Measurements from ENCODE around the gene CLCN6. TPM values are rescaled to one million over a fixed set of nuclear protein-coding genes. Genes with fewer than 3 reads are reported as not detected.

The CLCN6 gene
- polyA plus RNA-seq, 1 donor from 2014 or later = 12.5 TPM

DNA sequence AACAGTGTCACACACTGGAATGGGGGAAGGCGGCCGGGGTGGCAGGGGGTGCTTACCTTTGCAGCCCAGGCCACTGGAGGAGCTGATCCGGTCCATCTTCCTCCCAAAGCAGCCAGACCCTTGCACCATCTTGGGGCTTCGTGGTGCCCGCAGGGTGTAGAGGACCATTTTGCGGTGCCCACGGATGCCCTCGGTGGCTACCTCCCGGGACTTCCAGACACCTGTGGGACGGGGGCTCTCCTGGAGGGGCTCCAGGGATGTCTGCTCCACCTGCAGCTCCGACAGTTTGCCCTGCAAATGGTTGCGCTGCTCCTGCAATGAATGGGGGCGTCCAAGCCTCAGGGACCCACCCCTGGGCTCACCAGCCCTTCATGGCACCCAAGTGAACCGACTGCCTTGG, 52.2 kb downstream of the CLCN6 start:
- peaks cover 50% of the 10 kb centered on the region for H3K27me3 ChIP-seq (ENCODE audit: insufficient read depth, low read depth, low read length)
- no peaks in the 10 kb centered on the region for H3K36me3 ChIP-seq (ENCODE audit: insufficient read depth, low read length)
- H3K4me2 ChIP-seq (ENCODE audit: low read length) = no peak overlapping the region
- H3K4me3 ChIP-seq (ENCODE audit: low read length) = no peak overlapping the region
- no peak overlapping the region for H3K9ac ChIP-seq (ENCODE audit: low read length)
- no peaks in the 10 kb centered on the region for H4K20me1 ChIP-seq (ENCODE audit: insufficient read depth)
- no peaks in the 10 kb centered on the region for H3K9me3 ChIP-seq (ENCODE audit: low read length)
- no peaks in the 10 kb centered on the region for H3F3A ChIP-seq (ENCODE audit: insufficient read depth, low read length, poor library complexity, severe bottlenecking)
- H3K79me2 ChIP-seq (replicated peaks; ENCODE audit: insufficient read depth, low read length) = no peaks in the 10 kb centered on the region
- TF ChIP-seq EZH2 (IDR thresholded peaks at IDR 0.05; ENCODE audit: borderline replicate concordance, insufficient read depth, low read length, poor library complexity, severe bottlenecking) (no peak), SMC3 (conservative IDR thresholded peaks at IDR 0.05; ENCODE audit: poor library complexity) (no peak), RAD21 (conservative IDR thresholded peaks at IDR 0.05) (no peak), TAF1 (IDR thresholded peaks at IDR 0.05; ENCODE audit: low read depth) (no peak), POLR2AphosphoS5 (IDR thresholded peaks at IDR 0.05) (no peak)
- no peak overlapping the region for H2AFZ ChIP-seq (ENCODE audit: low read depth, low read length)
- no peak overlapping the region for H3K27ac ChIP-seq (ENCODE audit: low read length)
- no peaks in the 10 kb centered on the region for H3K9me2 ChIP-seq (ENCODE audit: insufficient read depth, low read length)

DNA sequence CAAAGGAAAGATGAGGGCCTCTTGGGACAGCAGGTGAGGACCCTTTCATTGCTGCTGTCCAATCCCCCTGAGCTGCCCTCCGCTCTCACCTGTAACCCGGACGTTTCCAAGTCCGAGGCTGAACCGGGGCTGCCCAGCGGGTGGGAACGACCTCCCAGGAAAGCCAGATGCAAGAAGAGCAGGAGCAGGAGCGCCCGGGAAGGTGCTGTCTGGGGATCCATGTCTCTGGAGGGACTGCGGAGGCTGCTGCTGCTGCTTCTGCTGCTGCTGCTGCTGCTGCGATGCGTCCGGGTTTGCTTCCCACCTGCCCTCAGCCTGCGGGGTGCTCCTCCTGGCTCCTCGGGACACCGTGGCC, 52.6 kb downstream of the CLCN6 start, which contains the start of gene NPPB:
NPPB (minus strand) TSS at position 333 of the 355 bp plus-strand sequence; CDS start at position 221, 112 bp downstream.
- H3K4me2 ChIP-seq (ENCODE audit: low read length) = no peak within 1 kb of the TSS
- peaks cover 50% of the 10 kb centered on the region for H3K27me3 ChIP-seq (ENCODE audit: insufficient read depth, low read depth, low read length)
- no peaks in the 10 kb centered on the region for H4K20me1 ChIP-seq (ENCODE audit: insufficient read depth)
- no peak within 1 kb of the TSS for H2AFZ ChIP-seq (ENCODE audit: low read depth, low read length)
- H3K9me2 ChIP-seq (ENCODE audit: insufficient read depth, low read length) = no peaks in the 10 kb centered on the region
- TF ChIP-seq TAF1 (IDR thresholded peaks at IDR 0.05; ENCODE audit: low read depth) (no peak), SMC3 (conservative IDR thresholded peaks at IDR 0.05; ENCODE audit: poor library complexity) (no peak), MXI1 (conservative IDR thresholded peaks at IDR 0.05; ENCODE audit: poor library complexity, severe bottlenecking) (no peak), EZH2 (IDR thresholded peaks at IDR 0.05; ENCODE audit: borderline replicate concordance, insufficient read depth, low read length, poor library complexity, severe bottlenecking) (no peak), RAD21 (conservative IDR thresholded peaks at IDR 0.05) (no peak), CTCF (IDR thresholded peaks at IDR 0.05; ENCODE audit: poor library complexity, severe bottlenecking) (no peak)
- TF ChIP-seq, protein P1, sequence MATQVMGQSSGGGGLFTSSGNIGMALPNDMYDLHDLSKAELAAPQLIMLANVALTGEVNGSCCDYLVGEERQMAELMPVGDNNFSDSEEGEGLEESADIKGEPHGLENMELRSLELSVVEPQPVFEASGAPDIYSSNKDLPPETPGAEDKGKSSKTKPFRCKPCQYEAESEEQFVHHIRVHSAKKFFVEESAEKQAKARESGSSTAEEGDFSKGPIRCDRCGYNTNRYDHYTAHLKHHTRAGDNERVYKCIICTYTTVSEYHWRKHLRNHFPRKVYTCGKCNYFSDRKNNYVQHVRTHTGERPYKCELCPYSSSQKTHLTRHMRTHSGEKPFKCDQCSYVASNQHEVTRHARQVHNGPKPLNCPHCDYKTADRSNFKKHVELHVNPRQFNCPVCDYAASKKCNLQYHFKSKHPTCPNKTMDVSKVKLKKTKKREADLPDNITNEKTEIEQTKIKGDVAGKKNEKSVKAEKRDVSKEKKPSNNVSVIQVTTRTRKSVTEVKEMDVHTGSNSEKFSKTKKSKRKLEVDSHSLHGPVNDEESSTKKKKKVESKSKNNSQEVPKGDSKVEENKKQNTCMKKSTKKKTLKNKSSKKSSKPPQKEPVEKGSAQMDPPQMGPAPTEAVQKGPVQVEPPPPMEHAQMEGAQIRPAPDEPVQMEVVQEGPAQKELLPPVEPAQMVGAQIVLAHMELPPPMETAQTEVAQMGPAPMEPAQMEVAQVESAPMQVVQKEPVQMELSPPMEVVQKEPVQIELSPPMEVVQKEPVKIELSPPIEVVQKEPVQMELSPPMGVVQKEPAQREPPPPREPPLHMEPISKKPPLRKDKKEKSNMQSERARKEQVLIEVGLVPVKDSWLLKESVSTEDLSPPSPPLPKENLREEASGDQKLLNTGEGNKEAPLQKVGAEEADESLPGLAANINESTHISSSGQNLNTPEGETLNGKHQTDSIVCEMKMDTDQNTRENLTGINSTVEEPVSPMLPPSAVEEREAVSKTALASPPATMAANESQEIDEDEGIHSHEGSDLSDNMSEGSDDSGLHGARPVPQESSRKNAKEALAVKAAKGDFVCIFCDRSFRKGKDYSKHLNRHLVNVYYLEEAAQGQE (IDR thresholded peaks at IDR 0.05; ENCODE audit: borderline replicate concordance) = no peak
- no peak within 1 kb of the TSS for H3K27ac ChIP-seq (ENCODE audit: low read length)
- H3F3A ChIP-seq (ENCODE audit: insufficient read depth, low read length, poor library complexity, severe bottlenecking) = no peaks in the 10 kb centered on the region
- H3K9ac ChIP-seq (ENCODE audit: low read length) = no peak within 1 kb of the TSS
- no peaks in the 10 kb centered on the region for H3K9me3 ChIP-seq (ENCODE audit: low read length)
- H3K4me3 ChIP-seq (ENCODE audit: low read length) = peak within 1 kb of the TSS; percentile 43
- no peaks in the 10 kb centered on the region for H3K36me3 ChIP-seq (ENCODE audit: insufficient read depth, low read length)
- H3K79me2 ChIP-seq (replicated peaks; ENCODE audit: insufficient read depth, low read length) = no peaks in the 10 kb centered on the region
